Endothelial cell (in vitro differentiated cells): Measurements from ENCODE around the gene TNFRSF25. TPM values are rescaled to one million over a fixed set of nuclear protein-coding genes. Genes with fewer than 3 reads are reported as not detected.

Source experiments
- DNase-seq: peaks from one replicate; pipeline ENCODE4 v3.0.0; 2021; ENCODE audit warnings: low spot score
- H3K27ac Mint-ChIP-seq: one replicate; pipeline ENCODE4 v1.8.0; 2021; ENCODE audit warnings: mixed read lengths, inconsistent platforms; ENCODE audit not compliant: unreplicated experiment
- H3K27me3 Mint-ChIP-seq: one replicate; pipeline ENCODE4 v1.8.0; 2021; ENCODE audit warnings: mild to moderate bottlenecking, moderate library complexity, mixed read lengths, inconsistent platforms; ENCODE audit not compliant: unreplicated experiment
- H3K36me3 Mint-ChIP-seq: one replicate; pipeline ENCODE4 v1.8.0; 2021; ENCODE audit warnings: mild to moderate bottlenecking, low read depth, mixed read lengths, inconsistent platforms; ENCODE audit not compliant: unreplicated experiment
- H3K4me1 Mint-ChIP-seq: one replicate; pipeline ENCODE4 v1.8.0; 2021; ENCODE audit warnings: mild to moderate bottlenecking, mixed read lengths, inconsistent platforms; ENCODE audit not compliant: unreplicated experiment
- H3K4me3 Mint-ChIP-seq: one replicate; pipeline ENCODE4 v1.8.0; 2021; ENCODE audit warnings: mild to moderate bottlenecking, mixed read lengths, inconsistent platforms; ENCODE audit not compliant: unreplicated experiment
- H3K9me3 Mint-ChIP-seq: one replicate; pipeline ENCODE4 v1.8.0; 2021; ENCODE audit warnings: mixed read lengths, inconsistent platforms; ENCODE audit not compliant: unreplicated experiment
- total RNA-seq: library from RNA; stranded (reverse); fragmentation: NEBNext Ultra II Directional; extraction: Animal tissue kit (Norgen Biotek cat#: 25700); gene quantifications from one replicate; pipeline ENCODE4 v1.2.1, GENCODE V29; 2021; ENCODE audit not compliant: unreplicated experiment
- TF ChIP-seq, protein P1 (sequence below): fragments of 200-600 bp; sonication (generic); IDR thresholded peaks from one replicate; pipeline ENCODE4 v1.5.0; 2021; ENCODE audit warnings: antibody characterized with exemption; ENCODE audit not compliant: unreplicated experiment

Gene TNFRSF25
- total RNA-seq, 1 donor from 2014 or later = 104 TPM

DNA sequence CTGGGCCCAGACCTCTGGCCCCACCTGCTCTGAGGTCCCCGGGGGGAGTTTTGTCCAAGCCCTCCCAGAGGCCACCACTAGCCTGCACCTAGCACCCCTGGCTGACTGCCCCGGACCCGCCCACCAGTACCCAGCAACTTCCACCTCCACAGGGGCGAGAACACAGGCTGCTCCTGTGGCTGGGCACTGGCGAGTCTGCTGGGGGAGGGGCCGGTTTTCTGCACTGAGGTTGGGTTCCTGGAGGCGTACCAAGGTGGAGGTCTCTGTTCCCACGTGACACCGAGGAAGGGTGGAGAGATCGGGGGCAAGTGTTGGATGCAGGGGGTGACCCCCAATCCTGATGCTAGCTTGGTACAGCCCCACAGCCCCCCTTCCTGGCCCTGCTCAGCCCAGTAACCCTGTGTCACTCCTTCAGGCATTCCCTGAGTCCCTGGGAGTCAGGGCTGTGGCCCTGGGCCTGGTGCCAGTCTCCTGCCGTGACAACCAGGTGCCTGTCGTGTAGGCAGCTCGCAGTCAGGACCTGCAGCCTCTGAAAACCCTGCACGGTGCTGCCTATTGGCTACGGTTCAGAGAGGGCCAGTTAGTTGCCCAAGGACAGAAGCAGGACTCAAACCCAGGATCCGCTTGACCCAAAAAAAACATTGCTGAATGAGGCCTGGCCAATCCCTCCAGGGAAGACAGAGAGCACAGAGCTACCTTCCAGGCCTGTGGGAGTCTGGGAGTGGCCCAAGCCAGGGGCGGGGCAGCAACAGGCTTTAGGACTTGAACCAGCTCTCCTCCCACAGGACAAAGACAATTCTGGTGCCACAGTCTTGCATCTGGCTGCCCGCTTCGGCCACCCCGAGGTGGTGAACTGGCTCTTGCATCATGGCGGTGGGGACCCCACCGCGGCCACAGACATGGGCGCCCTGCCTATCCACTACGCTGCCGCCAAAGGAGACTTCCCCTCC lies 38.3 kb downstream of the TNFRSF25 start:
- no peaks in the 10 kb centered on the region for H3K36me3 Mint-ChIP-seq
- TF ChIP-seq, protein P1, sequence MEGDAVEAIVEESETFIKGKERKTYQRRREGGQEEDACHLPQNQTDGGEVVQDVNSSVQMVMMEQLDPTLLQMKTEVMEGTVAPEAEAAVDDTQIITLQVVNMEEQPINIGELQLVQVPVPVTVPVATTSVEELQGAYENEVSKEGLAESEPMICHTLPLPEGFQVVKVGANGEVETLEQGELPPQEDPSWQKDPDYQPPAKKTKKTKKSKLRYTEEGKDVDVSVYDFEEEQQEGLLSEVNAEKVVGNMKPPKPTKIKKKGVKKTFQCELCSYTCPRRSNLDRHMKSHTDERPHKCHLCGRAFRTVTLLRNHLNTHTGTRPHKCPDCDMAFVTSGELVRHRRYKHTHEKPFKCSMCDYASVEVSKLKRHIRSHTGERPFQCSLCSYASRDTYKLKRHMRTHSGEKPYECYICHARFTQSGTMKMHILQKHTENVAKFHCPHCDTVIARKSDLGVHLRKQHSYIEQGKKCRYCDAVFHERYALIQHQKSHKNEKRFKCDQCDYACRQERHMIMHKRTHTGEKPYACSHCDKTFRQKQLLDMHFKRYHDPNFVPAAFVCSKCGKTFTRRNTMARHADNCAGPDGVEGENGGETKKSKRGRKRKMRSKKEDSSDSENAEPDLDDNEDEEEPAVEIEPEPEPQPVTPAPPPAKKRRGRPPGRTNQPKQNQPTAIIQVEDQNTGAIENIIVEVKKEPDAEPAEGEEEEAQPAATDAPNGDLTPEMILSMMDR = no peak
- H3K27ac Mint-ChIP-seq = no peak overlapping the region
- H3K27me3 Mint-ChIP-seq = peaks cover 21% of the 10 kb centered on the region
- no peak for DNase-seq
- no peaks in the 10 kb centered on the region for H3K4me1 Mint-ChIP-seq
- H3K9me3 Mint-ChIP-seq = no peaks in the 10 kb centered on the region
- H3K4me3 Mint-ChIP-seq = no peak overlapping the region

DNA sequence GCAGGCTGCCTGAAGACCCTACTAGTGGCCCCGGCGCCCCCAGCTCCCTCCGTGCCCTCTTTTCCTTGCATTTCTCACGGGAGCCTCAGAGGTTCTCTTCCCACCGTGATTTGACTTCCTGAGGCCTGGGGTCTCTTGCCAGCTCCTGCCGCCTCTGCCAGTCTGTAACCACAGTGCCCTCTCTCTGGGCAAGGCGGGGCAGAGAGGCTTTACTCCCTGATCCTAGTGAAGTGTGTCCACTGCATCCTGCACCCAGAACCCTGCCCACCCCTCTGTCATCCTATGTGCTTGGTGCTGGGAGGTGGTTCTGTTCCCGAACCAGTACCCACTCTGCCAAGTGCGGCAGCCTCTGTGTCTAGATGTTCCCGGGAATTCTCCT lies 39.0 kb downstream of the TNFRSF25 start:
- TF ChIP-seq, protein P1 = no peak
- Mint-ChIP-seq H3K4me3 (no peak overlapping the region), H3K27me3 (peaks cover 21% of the 10 kb centered on the region), H3K9me3 (no peaks in the 10 kb centered on the region), H3K36me3 (no peaks in the 10 kb centered on the region), H3K27ac (no peak overlapping the region), H3K4me1 (no peaks in the 10 kb centered on the region)
- DNase-seq = no peak

- H3K27ac Mint-ChIP-seq = no peak overlapping the region
- TF ChIP-seq, protein P1 = no peak
Measured at GRCh38 chr1:6426277-6426971, 39.5 kb downstream of the TNFRSF25 start.

GRCh38 chr1:6425658-6426057 lies 40.3 kb downstream of the TNFRSF25 start:
- H3K4me3 Mint-ChIP-seq = no peak overlapping the region
- TF ChIP-seq, protein P1 = no peak
- H3K27ac Mint-ChIP-seq = peak overlapping the region; percentile 57
- H3K27me3 Mint-ChIP-seq = peaks cover 30% of the 10 kb centered on the region
- H3K36me3 Mint-ChIP-seq = no peaks in the 10 kb centered on the region
- no peaks in the 10 kb centered on the region for H3K9me3 Mint-ChIP-seq
- DNase-seq = no peak
- H3K4me1 Mint-ChIP-seq = no peaks in the 10 kb centered on the region

More at GRCh38 chr1:6426277-6426971, 39.5 kb downstream of the TNFRSF25 start:
- no peak for DNase-seq
- Mint-ChIP-seq H3K9me3 (no peaks in the 10 kb centered on the region), H3K4me3 (no peak overlapping the region), H3K27me3 (peaks cover 27% of the 10 kb centered on the region), H3K36me3 (no peaks in the 10 kb centered on the region), H3K4me1 (no peaks in the 10 kb centered on the region)
